Measurements from ENCODE around the gene EML4.

EML4 gene

GRCh38 chr2:42348113-42348805 is 179.1 kb downstream of the EML4 start:
- no peak for TF ChIP-seq CTCF (conservative IDR thresholded peaks at IDR 0.05; ENCODE audit: control insufficient read depth, insufficient read depth, low read depth, low read length)
- no peak for DNase-seq (ENCODE audit: low read depth)
- H3K4me3 ChIP-seq (ENCODE audit: control insufficient read depth, low read depth, low read length): no peak overlapping the region

- no peak overlapping the region for H3K4me3 ChIP-seq (ENCODE audit: control insufficient read depth, low read depth, low read length)
- TF ChIP-seq CTCF (conservative IDR thresholded peaks at IDR 0.05; ENCODE audit: control insufficient read depth, insufficient read depth, low read depth, low read length): no peak
- no peak for DNase-seq (ENCODE audit: low read depth)
Observed at GRCh38 chr2:42350434-42351063, 181.4 kb downstream of the EML4 start.

- no peak overlapping the region for H3K4me3 ChIP-seq (ENCODE audit: control insufficient read depth, low read depth, low read length)
- no peak for TF ChIP-seq CTCF (conservative IDR thresholded peaks at IDR 0.05; ENCODE audit: control insufficient read depth, insufficient read depth, low read depth, low read length)
- DNase-seq (ENCODE audit: low read depth): no peak
Observed at GRCh38 chr2:42351864-42352263, 182.7 kb downstream of the EML4 start.

- no peak overlapping the region for H3K4me3 ChIP-seq (ENCODE audit: control insufficient read depth, low read depth, low read length)
- no peak for TF ChIP-seq CTCF (conservative IDR thresholded peaks at IDR 0.05; ENCODE audit: control insufficient read depth, insufficient read depth, low read depth, low read length)
- no peak for DNase-seq (ENCODE audit: low read depth)
Observed at GRCh38 chr2:42353792-42354429, 184.8 kb downstream of the EML4 start.

- no peak for TF ChIP-seq CTCF (conservative IDR thresholded peaks at IDR 0.05; ENCODE audit: control insufficient read depth, insufficient read depth, low read depth, low read length)
- peak overlapping the region; percentile 98 for H3K4me3 ChIP-seq (ENCODE audit: control insufficient read depth, low read depth, low read length)
- DNase-seq (ENCODE audit: low read depth): no peak
Observed at GRCh38 chr2:42359304-42359964, 190.3 kb downstream of the EML4 start.

GRCh38 chr2:42359965-42360483 is 190.9 kb downstream of the EML4 start:
- DNase-seq (ENCODE audit: low read depth): peak; percentile 66
- peak overlapping the region; percentile 98 for H3K4me3 ChIP-seq (ENCODE audit: control insufficient read depth, low read depth, low read length)
- TF ChIP-seq CTCF (conservative IDR thresholded peaks at IDR 0.05; ENCODE audit: control insufficient read depth, insufficient read depth, low read depth, low read length): no peak

Measured in fibroblast of mammary gland (primary cell).